ENCODE data around the gene KCNQ1. TPM values are rescaled to one million over a fixed set of nuclear protein-coding genes. Genes with fewer than 3 reads are reported as not detected.

KCNQ1 gene
- total RNA-seq, 1 donor from 2014 or later: 52.9 TPM

GRCh38 chr11:2647953-2648352 is 203.1 kb downstream of the KCNQ1 start:
- Histone ChIP-seq H3K36me3 (no peaks in the 10 kb centered on the region), H3K27ac (no peak overlapping the region), H3K4me3 (no peak overlapping the region), H3K9me3 (peaks cover 35% of the 10 kb centered on the region), H3K4me1 (no peaks in the 10 kb centered on the region), H3K27me3 (no peaks in the 10 kb centered on the region)
- no peak for DNase-seq
- ATAC-seq: no peak
- TF ChIP-seq, protein P1, sequence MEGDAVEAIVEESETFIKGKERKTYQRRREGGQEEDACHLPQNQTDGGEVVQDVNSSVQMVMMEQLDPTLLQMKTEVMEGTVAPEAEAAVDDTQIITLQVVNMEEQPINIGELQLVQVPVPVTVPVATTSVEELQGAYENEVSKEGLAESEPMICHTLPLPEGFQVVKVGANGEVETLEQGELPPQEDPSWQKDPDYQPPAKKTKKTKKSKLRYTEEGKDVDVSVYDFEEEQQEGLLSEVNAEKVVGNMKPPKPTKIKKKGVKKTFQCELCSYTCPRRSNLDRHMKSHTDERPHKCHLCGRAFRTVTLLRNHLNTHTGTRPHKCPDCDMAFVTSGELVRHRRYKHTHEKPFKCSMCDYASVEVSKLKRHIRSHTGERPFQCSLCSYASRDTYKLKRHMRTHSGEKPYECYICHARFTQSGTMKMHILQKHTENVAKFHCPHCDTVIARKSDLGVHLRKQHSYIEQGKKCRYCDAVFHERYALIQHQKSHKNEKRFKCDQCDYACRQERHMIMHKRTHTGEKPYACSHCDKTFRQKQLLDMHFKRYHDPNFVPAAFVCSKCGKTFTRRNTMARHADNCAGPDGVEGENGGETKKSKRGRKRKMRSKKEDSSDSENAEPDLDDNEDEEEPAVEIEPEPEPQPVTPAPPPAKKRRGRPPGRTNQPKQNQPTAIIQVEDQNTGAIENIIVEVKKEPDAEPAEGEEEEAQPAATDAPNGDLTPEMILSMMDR (IDR thresholded peaks at IDR 0.05): no peak
- intact Hi-C loops (cut with DNase I): no loop called here

DNA sequence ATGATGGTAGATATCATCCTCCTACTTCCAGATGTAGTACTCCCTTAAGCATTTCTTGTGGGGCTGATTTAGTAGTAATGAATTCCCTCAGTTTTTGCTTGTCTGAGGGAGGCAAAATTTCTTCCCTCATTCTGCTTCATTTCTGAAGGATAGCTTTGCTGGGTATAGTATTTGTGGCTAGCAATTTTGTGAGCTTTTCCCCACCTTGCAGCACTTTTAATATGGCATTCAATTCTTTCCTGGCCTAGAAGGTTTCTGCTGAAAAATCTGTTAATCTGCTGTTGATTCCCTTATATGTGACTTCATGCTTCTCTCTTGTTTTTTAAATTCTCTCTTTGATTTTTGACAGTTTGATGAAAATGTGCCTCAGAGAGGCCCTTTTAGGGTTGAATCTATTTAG is 204.6 kb downstream of the KCNQ1 start:
- ATAC-seq: no peak

GRCh38 chr11:2649848-2650247 is 205.0 kb downstream of the KCNQ1 start:
- no peak for ATAC-seq
- H3K27me3 ChIP-seq: no peaks in the 10 kb centered on the region
- no peak overlapping the region for H3K27ac ChIP-seq
- no peaks in the 10 kb centered on the region for H3K36me3 ChIP-seq
- intact Hi-C loops (cut with DNase I): no loop called here
- no peaks in the 10 kb centered on the region for H3K4me1 ChIP-seq
- TF ChIP-seq, protein P1 (IDR thresholded peaks at IDR 0.05): no peak
- DNase-seq: no peak
- no peak overlapping the region for H3K4me3 ChIP-seq
- H3K9me3 ChIP-seq: peaks cover 19% of the 10 kb centered on the region

More for the DNA sequence above, 204.6 kb downstream of the KCNQ1 start:
- H3K9me3 ChIP-seq: peaks cover 21% of the 10 kb centered on the region
- H3K4me1 ChIP-seq: no peaks in the 10 kb centered on the region
- no peaks in the 10 kb centered on the region for H3K27me3 ChIP-seq
- intact Hi-C loops (cut with DNase I): no loop called here
- no peak overlapping the region for H3K4me3 ChIP-seq
- TF ChIP-seq, protein P1 (IDR thresholded peaks at IDR 0.05): no peak
- H3K27ac ChIP-seq: no peak overlapping the region
- DNase-seq: no peak
- H3K36me3 ChIP-seq: no peaks in the 10 kb centered on the region

DNA sequence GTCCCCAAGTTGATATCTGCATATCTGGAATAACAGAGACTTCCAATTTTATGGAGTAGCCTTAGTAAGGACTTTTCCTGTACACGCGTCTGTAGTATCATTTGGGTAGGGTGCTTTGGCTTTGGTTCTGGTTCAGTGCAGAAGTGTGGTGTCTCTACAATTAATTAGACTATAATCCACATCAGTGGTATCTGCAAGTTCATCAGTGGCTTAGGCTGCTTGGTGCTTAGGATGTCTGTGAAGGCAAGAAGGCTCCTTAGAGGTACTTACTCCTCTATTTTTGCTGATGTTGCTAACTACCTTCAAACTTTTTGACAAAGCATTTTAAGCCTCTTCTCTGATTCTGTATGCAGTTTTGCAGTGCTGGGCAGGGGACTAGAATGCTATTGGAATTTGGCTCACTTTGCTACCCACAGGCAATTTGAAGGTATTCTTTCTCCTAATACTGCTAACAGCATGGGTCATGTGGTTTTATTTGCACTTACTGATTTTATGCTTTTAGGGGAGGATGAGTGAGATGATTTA is 205.6 kb downstream of the KCNQ1 start:
- H3K9me3 ChIP-seq: peaks cover 19% of the 10 kb centered on the region
- intact Hi-C loops (cut with DNase I): no loop called here

GRCh38 chr11:2651054-2651617 is 206.3 kb downstream of the KCNQ1 start:
- no peaks in the 10 kb centered on the region for H3K4me1 ChIP-seq
- no peak for DNase-seq
- TF ChIP-seq, protein P1 (IDR thresholded peaks at IDR 0.05): no peak
- intact Hi-C loops (cut with DNase I): no loop called here
- H3K9me3 ChIP-seq: peaks cover 19% of the 10 kb centered on the region
- H3K27me3 ChIP-seq: no peaks in the 10 kb centered on the region
- H3K4me3 ChIP-seq: no peak overlapping the region
- H3K27ac ChIP-seq: no peak overlapping the region
- ATAC-seq: no peak
- no peaks in the 10 kb centered on the region for H3K36me3 ChIP-seq

More for the DNA sequence above, 205.6 kb downstream of the KCNQ1 start:
- Histone ChIP-seq H3K27me3 (no peaks in the 10 kb centered on the region), H3K4me1 (no peaks in the 10 kb centered on the region), H3K36me3 (no peaks in the 10 kb centered on the region), H3K4me3 (no peak overlapping the region), H3K27ac (no peak overlapping the region)
- DNase-seq (no peak), ATAC-seq (no peak)
- TF ChIP-seq, protein P1 (IDR thresholded peaks at IDR 0.05): no peak

Data from upper lobe of right lung (tissue), 1 donor.